Ovary (tissue), 9 donors: ENCODE results near the gene SMAD3. TPM values are rescaled to one million over a fixed set of nuclear protein-coding genes. Genes with fewer than 3 reads are reported as not detected.
A peak's percentile ranks its signal among the peaks of the same experiment; 100 is the strongest.

ENCODE experiments used
- DNase-seq, 5 donors: peaks; one replicate each; pipeline ENCODE4 v3.0.0-alpha.2; 2019 to 2020
- H3K27ac ChIP-seq, 2 donors: fragments of 200-600 bp; one replicate each; pipeline versions ENCODE4 v1.5.1 to v1.8.0; 2019 to 2022
- H3K27me3 ChIP-seq: fragments of 200-600 bp; one replicate; pipeline ENCODE4 v1.8.0; 2022
- H3K36me3 ChIP-seq: fragments of 200-600 bp; sonication (generic); one replicate; pipeline ENCODE4 v1.5.1; 2019
- H3K4me1 ChIP-seq: one replicate; pipeline ENCODE4 v1.8.1; 2013; ENCODE audit warnings: mild to moderate bottlenecking, moderate library complexity; ENCODE audit not compliant: insufficient read depth
- H3K4me3 ChIP-seq: fragments of 200-600 bp; sonication (generic); one replicate; pipeline ENCODE4 v1.5.1; 2017
- H3K9me3 ChIP-seq, 2 donors: fragments of 200-600 bp in 1 of 2; sonication (generic) in 1 of 2; one replicate each; pipeline versions ENCODE4 v1.5.1 to v1.8.1; 2013 to 2019; ENCODE audit warnings: mild to moderate bottlenecking in 1 of 2, moderate library complexity in 1 of 2
- CTCF ChIP-seq, 3 donors: fragments of 450-650 bp in 2 of 3; fragments of 200-600 bp in 1 of 3; IDR thresholded peaks; one replicate each; pipeline versions ENCODE4 v1.5.1 to v1.8.0; 2016 to 2022; ENCODE audit warnings: antibody characterized with exemption in 3 of 3, mild to moderate bottlenecking in 1 of 3
- EP300 ChIP-seq: sonication (generic); formaldehyde crosslinking; IDR thresholded peaks from one replicate; pipeline ENCODE4 v1.6.1; 2017; ENCODE audit warnings: antibody characterized with exemption
- POLR2A ChIP-seq: fragments of 450-650 bp; IDR thresholded peaks from one replicate; pipeline ENCODE4 v1.6.1; 2017; ENCODE audit warnings: antibody characterized with exemption, mild to moderate bottlenecking, moderate library complexity
- WGBS, 3 donors: extraction: QIAGEN DNeasy Blood & Tissue Kit in 1 of 3; methylation state at CpG; one replicate each; pipeline versions ENCODE4 v1.1.5 to v1.1.7; 2013 to 2017; 5-methylcytosine and 5-hydroxymethylcytosine counted together
- intact Hi-C, 4 donors: fragments of 100-400 bp; cut with DNase I; formaldehyde crosslinking; loops; one replicate each; pipeline versions ENCODE4 v1.11.0 to v1.15.1; 2022 to 2023
- polyA plus RNA-seq, 2 donors: library from polyadenylated mRNA; stranded (reverse); fragments of 200-250 nt in 1 of 2; fragments of 350-450 nt in 1 of 2; fragmentation: Illumina TruSeq in 1 of 2; extraction: RNeasy Lipid Tissue Mini Kit (QIAGEN cat#74804) in 1 of 2; gene quantifications; one replicate each; pipeline ENCODE4 v1.2.3, GENCODE V29; 2013 to 2014
- total RNA-seq, 7 donors: library from RNA; depleted of rRNA in 2 of 7; stranded (reverse); fragments of >200 nt in 2 of 7; fragmentation: NEBNext Ultra II Directional in 3 of 7; extraction: Animal tissue kit (Norgen Biotek cat#: 25700) in 3 of 7; gene quantifications; one replicate each; pipeline versions ENCODE4 v1.1.0 to v1.2.4, GENCODE V29; 2016 to 2023
- donor health status: DM: no; HTN: no; CAD: no; lungs with moderate emphysema.
- donor health status: DM: no; HTN: no; CAD: no.
- donor health status: Bipolar disorder and iron deficiency.
- donor health status: DM: yes; HTN: yes; CAD: no.
- donor health status: DM: no; HTN: no; CAD: no.
- donor health status: DM: yes; HTN: yes; CAD: no.

SMAD3 gene
- total and polyA plus RNA-seq, 9 donors = 18.7 to 78.6 (median 46.0) TPM

- Histone ChIP-seq H3K36me3 (no peaks in the 10 kb centered on the region), H3K9me3 (no peaks in the 10 kb centered on the region), H3K4me1 (peaks cover 27% of the 10 kb centered on the region), H3K4me3 (no peak overlapping the region), H3K27ac (peak overlapping the region in 1 of 2 donors; percentile 81), H3K27me3 (no peaks in the 10 kb centered on the region)
- intact Hi-C loops = loop anchor here in 1 of 4 donors (10.0 kb wide), 1 partner anchor 121 kb away; the partner anchor contains the start of gene SMAD3
- peak; percentile 73 to 85 (median 77) for DNase-seq
- WGBS, 3 donors = 31 to 41% (median 32%) methylated on average over 6 of the region's 6 CpGs
- TF ChIP-seq POLR2A (no peak), CTCF (IDR thresholded peaks at IDR 0.05) (no peak), EP300 (no peak)
These were observed 120.8 kb downstream of the SMAD3 start for GRCh38 chr15:67186226-67186649.

GRCh38 chr15:67186688-67187087, 121.3 kb downstream of the SMAD3 start:
- Histone ChIP-seq H3K27ac (peak overlapping the region; percentile 28 to 81), H3K36me3 (no peaks in the 10 kb centered on the region), H3K9me3 (no peaks in the 10 kb centered on the region), H3K27me3 (no peaks in the 10 kb centered on the region), H3K4me1 (peaks cover 27% of the 10 kb centered on the region), H3K4me3 (no peak overlapping the region)
- whole genome bisulfite sequencing, 3 donors = 71 to 82% (median 75%) methylated on average over 3 to 4 of the region's 4 CpGs
- TF ChIP-seq CTCF (IDR thresholded peaks at IDR 0.05) = no peak
- no peak for TF ChIP-seq EP300
- TF ChIP-seq POLR2A = no peak
- intact Hi-C loops = loop anchor here in 1 of 4 donors (10.0 kb wide), 1 partner anchor 122 kb away; the partner anchor contains the start of gene SMAD3
- DNase-seq = no peak

- Histone ChIP-seq H3K27ac (peak overlapping the region in 1 of 2 donors; percentile 81), H3K36me3 (no peaks in the 10 kb centered on the region), H3K9me3 (no peaks in the 10 kb centered on the region), H3K4me1 (peaks cover 27% of the 10 kb centered on the region), H3K27me3 (no peaks in the 10 kb centered on the region), H3K4me3 (no peak overlapping the region)
- DNase-seq = no peak
- TF ChIP-seq CTCF (IDR thresholded peaks at IDR 0.05) (no peak), EP300 (no peak), POLR2A (no peak)
- intact Hi-C loops = loop anchor here in 1 of 4 donors (10.0 kb wide), 1 partner anchor 123 kb away; the partner anchor contains the start of gene SMAD3
- 76 to 92% (median 77%) methylated on average over 12 of the region's 12 CpGs for whole genome bisulfite sequencing, 3 donors
These were observed 122.0 kb downstream of the SMAD3 start for GRCh38 chr15:67187351-67187854.

- no peak overlapping the region for H3K4me3 ChIP-seq
- H3K27me3 ChIP-seq = no peaks in the 10 kb centered on the region
- H3K9me3 ChIP-seq = no peaks in the 10 kb centered on the region
- 23 to 27% (median 23%) methylated on average over 8 of the region's 8 CpGs for WGBS, 3 donors
- peaks cover 28% of the 10 kb centered on the region for H3K4me1 ChIP-seq
- H3K36me3 ChIP-seq = no peaks in the 10 kb centered on the region
- H3K27ac ChIP-seq = peak overlapping the region; percentile 66 to 81
- intact Hi-C loops = loop anchor here in 1 of 4 donors (10.0 kb wide), 1 partner anchor 124 kb away; the partner anchor contains the start of gene SMAD3
- TF ChIP-seq POLR2A = no peak
- no peak for TF ChIP-seq EP300
- no peak for TF ChIP-seq CTCF (IDR thresholded peaks at IDR 0.05)
- DNase-seq = peak in 3 of 5 donors; percentile 63 to 86 (median 74)
These were observed 123.3 kb downstream of the SMAD3 start for GRCh38 chr15:67188551-67189218.
